Muscle of leg (tissue), 11 donors: ENCODE results near the gene SRPK3. TPM values are rescaled to one million over a fixed set of nuclear protein-coding genes. Genes with fewer than 3 reads are reported as not detected.

Source experiments
- DNase-seq: peaks from one replicate; pipeline ENCODE4 v3.0.0; 2013
- H3K27ac ChIP-seq: one replicate; pipeline ENCODE4 v1.5.1; 2013; ENCODE audit warnings: mild to moderate bottlenecking, low read length, control low read depth
- H3K27me3 ChIP-seq: one replicate; pipeline ENCODE4 v1.6.1; 2013; ENCODE audit warnings: low read length; ENCODE audit not compliant: control insufficient read depth, insufficient read depth
- H3K36me3 ChIP-seq: one replicate; pipeline ENCODE4 v1.6.1; 2013; ENCODE audit warnings: low read length; ENCODE audit not compliant: control insufficient read depth, insufficient read depth
- H3K4me1 ChIP-seq: one replicate; pipeline ENCODE4 v1.6.1; 2013; ENCODE audit warnings: low read length; ENCODE audit not compliant: control insufficient read depth, insufficient read depth
- H3K4me3 ChIP-seq: one replicate; pipeline ENCODE4 v1.5.1; 2013; ENCODE audit warnings: low read length, control low read depth
- H3K9me3 ChIP-seq: replicated peaks from 2 replicates; pipeline ENCODE4 v1.6.1; 2013; ENCODE audit warnings: low read depth, low read length; ENCODE audit not compliant: control insufficient read depth
- WGBS: methylation state at CpG from one replicate; pipeline ENCODE4 v1.1.5; 2013; ENCODE audit warnings: missing lambda C conversion rate; ENCODE audit not compliant: insufficient coverage; 5-methylcytosine and 5-hydroxymethylcytosine counted together
- polyA plus RNA-seq, 8 donors: library from polyadenylated mRNA; unstranded; fragments of 120-200 nt; gene quantifications; one replicate each; pipeline versions ENCODE4 v1.2.1 to v1.2.3, GENCODE V29; 2013; ENCODE audit warnings: inconsistent platforms in 1 of 8, low replicate concordance in 1 of 8; ENCODE audit not compliant: insufficient read length in 8 of 8, insufficient read depth in 1 of 8
- total RNA-seq: library from RNA; stranded (reverse); fragments of 120-200 nt; gene quantifications from one replicate; pipeline ENCODE4 v1.2.4, GENCODE V29; 2013

SRPK3 gene
- total and polyA plus RNA-seq, 9 donors: 145 to 273 (median 218) TPM

GRCh38 chrX:153820601-153821000 is 39.8 kb downstream of the SRPK3 start:
- WGBS: 87% methylated on average over 4 of the region's 7 CpGs
- DNase-seq: no peak
- H3K36me3 ChIP-seq: no peaks in the 10 kb centered on the region
- H3K27ac ChIP-seq: no peak overlapping the region
- H3K9me3 ChIP-seq: no peaks in the 10 kb centered on the region
- peaks cover 7% of the 10 kb centered on the region for H3K4me1 ChIP-seq
- H3K4me3 ChIP-seq: no peak overlapping the region
- H3K27me3 ChIP-seq: peaks cover 30% of the 10 kb centered on the region

- no peak overlapping the region for H3K4me3 ChIP-seq
- no peaks in the 10 kb centered on the region for H3K9me3 ChIP-seq
- DNase-seq: no peak
- no peaks in the 10 kb centered on the region for H3K36me3 ChIP-seq
- H3K27ac ChIP-seq: no peak overlapping the region
- WGBS: 79% methylated on average over 3 of the region's 9 CpGs
- H3K4me1 ChIP-seq: peaks cover 7% of the 10 kb centered on the region
- peaks cover 30% of the 10 kb centered on the region for H3K27me3 ChIP-seq
These were observed 40.2 kb downstream of the SRPK3 start for GRCh38 chrX:153821066-153821465.

- Histone ChIP-seq H3K36me3 (no peaks in the 10 kb centered on the region), H3K4me3 (no peak overlapping the region), H3K27ac (no peak overlapping the region), H3K4me1 (peaks cover 9% of the 10 kb centered on the region), H3K9me3 (no peaks in the 10 kb centered on the region), H3K27me3 (peaks cover 41% of the 10 kb centered on the region)
- 80% methylated on average over 6 of the region's 10 CpGs for WGBS
- no peak for DNase-seq
These were observed 43.5 kb downstream of the SRPK3 start for GRCh38 chrX:153824348-153824747.

GRCh38 chrX:153825042-153825441 is 44.2 kb downstream of the SRPK3 start:
- DNase-seq: no peak
- Histone ChIP-seq H3K27ac (no peak overlapping the region), H3K27me3 (peaks cover 42% of the 10 kb centered on the region), H3K4me3 (no peak overlapping the region), H3K36me3 (no peaks in the 10 kb centered on the region), H3K9me3 (no peaks in the 10 kb centered on the region), H3K4me1 (peaks cover 9% of the 10 kb centered on the region)
- 80% methylated on average over 8 of the region's 8 CpGs for WGBS

- H3K27ac ChIP-seq: no peak overlapping the region
- H3K4me3 ChIP-seq: no peak overlapping the region
- H3K4me1 ChIP-seq: peaks cover 9% of the 10 kb centered on the region
- no peaks in the 10 kb centered on the region for H3K36me3 ChIP-seq
- DNase-seq: no peak
- no CpG with 5 or more reads among the region's 3 CpGs for WGBS
- peaks cover 47% of the 10 kb centered on the region for H3K27me3 ChIP-seq
- H3K9me3 ChIP-seq: no peaks in the 10 kb centered on the region
These were observed 46.2 kb downstream of the SRPK3 start for GRCh38 chrX:153827016-153827415.

- H3K36me3 ChIP-seq: no peaks in the 10 kb centered on the region
- WGBS: 76% methylated on average over 6 of the region's 9 CpGs
These were observed 47.1 kb downstream of the SRPK3 start for GRCh38 chrX:153827903-153828302.

GRCh38 chrX:153828308-153828707 is 47.5 kb downstream of the SRPK3 start:
- Histone ChIP-seq H3K36me3 (no peaks in the 10 kb centered on the region), H3K4me3 (no peak overlapping the region), H3K9me3 (no peaks in the 10 kb centered on the region), H3K4me1 (peaks cover 9% of the 10 kb centered on the region), H3K27ac (no peak overlapping the region), H3K27me3 (peaks cover 59% of the 10 kb centered on the region)
- DNase-seq: no peak
- WGBS: 54% methylated on average over 13 of the region's 17 CpGs

More at GRCh38 chrX:153827903-153828302, 47.1 kb downstream of the SRPK3 start:
- H3K9me3 ChIP-seq: no peaks in the 10 kb centered on the region
- H3K27ac ChIP-seq: no peak overlapping the region
- H3K4me1 ChIP-seq: peaks cover 9% of the 10 kb centered on the region
- DNase-seq: no peak
- no peak overlapping the region for H3K4me3 ChIP-seq
- peaks cover 55% of the 10 kb centered on the region for H3K27me3 ChIP-seq

GRCh38 chrX:153828723-153829548 is 48.1 kb downstream of the SRPK3 start:
- Histone ChIP-seq H3K4me3 (no peak overlapping the region), H3K27me3 (peaks cover 63% of the 10 kb centered on the region), H3K9me3 (no peaks in the 10 kb centered on the region), H3K36me3 (no peaks in the 10 kb centered on the region), H3K27ac (no peak overlapping the region), H3K4me1 (peaks cover 9% of the 10 kb centered on the region)
- WGBS: 20% methylated on average over 36 of the region's 50 CpGs
- no peak for DNase-seq

GRCh38 chrX:153829549-153829798 is 48.6 kb downstream of the SRPK3 start:
- Histone ChIP-seq H3K27me3 (peaks cover 67% of the 10 kb centered on the region), H3K4me3 (no peak overlapping the region), H3K9me3 (no peaks in the 10 kb centered on the region), H3K27ac (no peak overlapping the region), H3K4me1 (peaks cover 9% of the 10 kb centered on the region), H3K36me3 (no peaks in the 10 kb centered on the region)
- 19% methylated on average over 27 of the region's 27 CpGs for WGBS
- DNase-seq: no peak

GRCh38 chrX:153829799-153830639 is 49.2 kb downstream of the SRPK3 start, which contains the start of gene PDZD4:
Gene PDZD4, minus strand, starts transcription at chrX:153830544. Its CDS starts 246 bp downstream, at chrX:153830298.
- peaks cover 9% of the 10 kb centered on the region for H3K4me1 ChIP-seq
- no peak within 1 kb of the TSS for H3K4me3 ChIP-seq
- H3K27ac ChIP-seq: no peak within 1 kb of the TSS
- H3K36me3 ChIP-seq: no peaks in the 10 kb centered on the region
- WGBS: 16% methylated on average over 89 of the region's 97 CpGs
- no peaks in the 10 kb centered on the region for H3K9me3 ChIP-seq
- H3K27me3 ChIP-seq: peaks cover 70% of the 10 kb centered on the region
- DNase-seq: no peak
